ENCODE data around the gene MCAM. TPM values are rescaled to one million over a fixed set of nuclear protein-coding genes. Genes with fewer than 3 reads are reported as not detected.

MCAM gene
- total RNA-seq, 1 experiment from 2014 or later: 124 TPM

GRCh38 chr11:119357074-119357473 lies 40.1 kb upstream of the MCAM start:
- TF ChIP-seq EZH2 (IDR thresholded peaks at IDR 0.05; ENCODE audit: low read length, unreplicated experiment) (no peak), EZH2phosphoT487 (IDR thresholded peaks at IDR 0.05; ENCODE audit: borderline replicate concordance, low read length) (no peak), CTCF (conservative IDR thresholded peaks at IDR 0.05; ENCODE audit: low read depth, low read length) (no peak)
- Histone ChIP-seq H3K4me1 (ENCODE audit: insufficient read depth, low read length) (peaks cover 29% of the 10 kb centered on the region), H2AFZ (ENCODE audit: low read length) (no peak overlapping the region), H3K9me3 (ENCODE audit: low read length) (no peaks in the 10 kb centered on the region), H3K9ac (ENCODE audit: low read length) (no peak overlapping the region), H3K27ac (ENCODE audit: low read length) (no peak overlapping the region), H3K9me2 (replicated peaks; ENCODE audit: low read length) (no peaks in the 10 kb centered on the region), H3K4me2 (ENCODE audit: low read length) (peak overlapping the region; percentile 86; the same call in 1 of the 2 replicates), H3K4me3 (ENCODE audit: low read length) (peak overlapping the region; percentile 68; the same call in 1 of the 2 replicates), H3K79me2 (ENCODE audit: low read length) (no peaks in the 10 kb centered on the region), H3K27me3 (ENCODE audit: low read length) (no peaks in the 10 kb centered on the region), H3K36me3 (ENCODE audit: low read depth, low read length) (no peaks in the 10 kb centered on the region), H3F3A (ENCODE audit: low read length, unreplicated experiment) (peaks cover 5% of the 10 kb centered on the region), H4K20me1 (ENCODE audit: low read length) (no peaks in the 10 kb centered on the region)
- no TSS peak for BruUV-seq (replicated peaks)
- DNase-seq (no peak), ATAC-seq (no peak)
- intact Hi-C loops (cut with micrococcal nuclease): no loop called here
- CTCF ChIA-PET: interaction anchor here (1.0 to 1.8 kb wide), 4 partner anchors 15 to 118 kb away, joined by 3 to 15 read pairs (median 11); partner anchors contain the start of gene USP2
- POLR2A ChIA-PET (ENCODE audit: unreplicated experiment): no interaction called here

DNA sequence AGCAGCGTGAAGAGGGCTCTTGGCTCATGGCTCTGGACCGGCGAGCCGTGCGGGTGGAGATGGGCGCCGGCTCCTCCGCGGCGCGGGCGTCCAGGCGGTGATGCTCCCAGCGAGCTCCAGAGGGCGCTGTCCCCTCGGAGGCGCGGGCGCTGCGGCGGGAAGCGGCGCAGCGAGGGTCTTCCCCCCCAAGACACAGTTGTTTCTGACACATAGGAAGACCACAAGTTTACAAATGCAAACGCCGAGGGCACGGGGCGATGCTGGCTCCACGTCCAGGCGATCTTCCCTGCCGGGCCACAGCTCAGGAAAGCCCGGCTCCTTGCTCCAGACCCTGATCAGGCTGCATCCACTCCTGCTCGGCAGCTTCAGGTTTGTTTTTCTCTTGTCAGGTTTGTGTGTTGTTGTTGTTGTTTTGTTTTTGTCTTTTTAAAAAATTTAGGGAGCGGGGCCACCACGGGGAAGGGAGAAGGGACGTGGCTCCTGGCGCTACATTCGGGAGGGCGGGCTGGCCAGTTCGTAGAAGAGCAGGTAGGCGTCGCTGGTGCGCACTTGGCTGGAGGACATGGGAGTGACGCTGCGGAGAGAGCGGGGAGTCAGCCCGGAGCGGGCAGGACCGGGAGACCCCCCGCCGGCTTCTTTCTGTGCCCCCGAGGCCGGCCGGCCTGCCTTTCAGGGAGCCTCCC lies 39.6 kb upstream of the MCAM start:
- H3K4me2 ChIP-seq (ENCODE audit: low read length): peak overlapping the region; percentile 86

More for the DNA sequence above, 39.6 kb upstream of the MCAM start:
- Histone ChIP-seq H4K20me1 (ENCODE audit: low read length) (no peaks in the 10 kb centered on the region), H3K9me2 (replicated peaks; ENCODE audit: low read length) (no peaks in the 10 kb centered on the region), H3K36me3 (ENCODE audit: low read depth, low read length) (no peaks in the 10 kb centered on the region), H3K9me3 (ENCODE audit: low read length) (no peaks in the 10 kb centered on the region), H3K4me3 (ENCODE audit: low read length) (peak overlapping the region; percentile 68), H3K4me1 (ENCODE audit: insufficient read depth, low read length) (peaks cover 23% of the 10 kb centered on the region), H3K9ac (ENCODE audit: low read length) (peak overlapping the region; percentile 47), H3K27me3 (ENCODE audit: low read length) (no peaks in the 10 kb centered on the region), H3K27ac (ENCODE audit: low read length) (no peak overlapping the region), H3K79me2 (ENCODE audit: low read length) (no peaks in the 10 kb centered on the region), H2AFZ (ENCODE audit: low read length) (peak overlapping the region; percentile 93), H3F3A (ENCODE audit: low read length, unreplicated experiment) (peaks cover 5% of the 10 kb centered on the region)
- DNase-seq (peak; percentile 70), ATAC-seq (peak; percentile 41)
- ChIA-PET POLR2A (ENCODE audit: unreplicated experiment) (no interaction called here), CTCF (interaction anchor here (0.6 to 1.8 kb wide), 8 partner anchors 12 to 234 kb away, joined by 3 to 15 read pairs (median 3); partner anchors contain the start of gene USP2)
- no TSS peak for BruUV-seq (replicated peaks)
- TF ChIP-seq CTCF (conservative IDR thresholded peaks at IDR 0.05; ENCODE audit: low read depth, low read length): peak; percentile 92
- no peak for TF ChIP-seq EZH2 (IDR thresholded peaks at IDR 0.05; ENCODE audit: low read length, unreplicated experiment)
- no peak for TF ChIP-seq EZH2phosphoT487 (IDR thresholded peaks at IDR 0.05; ENCODE audit: borderline replicate concordance, low read length)
- intact Hi-C loops (cut with micrococcal nuclease): loop anchor here (1.0 kb wide), 2 partner anchors 18 to 118 kb away; no protein-coding TSS in a partner anchor
